HL-60 (cell line): ENCODE measurements around the gene THY1.

Source experiments
- POLR2AphosphoS5 ChIP-seq: IDR thresholded peaks from 2 replicates; pipeline ENCODE4 v1.6.1; 2012; ENCODE audit warnings: low read depth
- TF ChIP-seq, protein P1 (sequence below): IDR thresholded peaks from one replicate; pipeline ENCODE4 v1.5.1; 2011; ENCODE audit warnings: low read length, control low read depth, inconsistent platforms; ENCODE audit not compliant: insufficient read depth
- TF ChIP-seq, protein P2 (sequence below): IDR thresholded peaks from 2 replicates; pipeline ENCODE4 v1.6.1; 2012; ENCODE audit warnings: low read depth; ENCODE audit not compliant: insufficient replicate concordance

DNA sequence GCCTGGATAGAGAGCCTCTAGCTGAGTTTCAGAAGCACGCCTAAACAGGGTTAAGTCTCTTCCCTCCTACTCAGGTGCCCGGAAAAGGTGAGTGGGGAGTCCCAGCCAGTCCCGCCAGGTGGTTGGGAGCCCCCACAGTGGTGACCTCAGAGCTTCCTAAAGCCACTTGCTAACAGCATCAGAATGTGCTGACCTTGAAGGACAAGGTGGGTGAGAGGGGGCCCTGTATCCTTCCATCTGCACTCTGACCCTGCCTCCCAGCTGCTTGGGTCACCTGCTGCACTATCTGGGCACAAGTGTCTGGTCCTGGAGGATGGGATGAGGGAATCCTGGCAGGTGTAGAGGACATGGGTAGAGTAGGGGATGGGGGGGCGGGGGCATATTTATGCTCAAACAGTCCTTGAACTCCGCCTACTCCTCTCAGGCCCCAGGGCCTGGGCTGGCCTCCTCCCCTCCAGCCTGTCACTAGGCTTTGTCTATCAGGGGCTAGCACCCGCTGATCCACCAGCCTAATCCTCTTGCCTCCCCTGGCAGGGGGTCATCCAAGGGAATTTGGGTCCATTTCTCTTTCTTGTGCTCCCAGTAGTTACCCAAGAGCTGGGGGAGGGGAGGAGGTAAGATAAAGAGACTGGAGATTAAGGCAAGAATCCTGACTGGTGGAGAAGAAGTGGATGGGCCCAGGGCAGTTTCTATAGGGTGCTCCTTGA is 44.9 kb downstream of the THY1 start:
- TF ChIP-seq, protein P1, sequence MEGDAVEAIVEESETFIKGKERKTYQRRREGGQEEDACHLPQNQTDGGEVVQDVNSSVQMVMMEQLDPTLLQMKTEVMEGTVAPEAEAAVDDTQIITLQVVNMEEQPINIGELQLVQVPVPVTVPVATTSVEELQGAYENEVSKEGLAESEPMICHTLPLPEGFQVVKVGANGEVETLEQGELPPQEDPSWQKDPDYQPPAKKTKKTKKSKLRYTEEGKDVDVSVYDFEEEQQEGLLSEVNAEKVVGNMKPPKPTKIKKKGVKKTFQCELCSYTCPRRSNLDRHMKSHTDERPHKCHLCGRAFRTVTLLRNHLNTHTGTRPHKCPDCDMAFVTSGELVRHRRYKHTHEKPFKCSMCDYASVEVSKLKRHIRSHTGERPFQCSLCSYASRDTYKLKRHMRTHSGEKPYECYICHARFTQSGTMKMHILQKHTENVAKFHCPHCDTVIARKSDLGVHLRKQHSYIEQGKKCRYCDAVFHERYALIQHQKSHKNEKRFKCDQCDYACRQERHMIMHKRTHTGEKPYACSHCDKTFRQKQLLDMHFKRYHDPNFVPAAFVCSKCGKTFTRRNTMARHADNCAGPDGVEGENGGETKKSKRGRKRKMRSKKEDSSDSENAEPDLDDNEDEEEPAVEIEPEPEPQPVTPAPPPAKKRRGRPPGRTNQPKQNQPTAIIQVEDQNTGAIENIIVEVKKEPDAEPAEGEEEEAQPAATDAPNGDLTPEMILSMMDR: no peak
- no peak for TF ChIP-seq POLR2AphosphoS5
- TF ChIP-seq, protein P2, sequence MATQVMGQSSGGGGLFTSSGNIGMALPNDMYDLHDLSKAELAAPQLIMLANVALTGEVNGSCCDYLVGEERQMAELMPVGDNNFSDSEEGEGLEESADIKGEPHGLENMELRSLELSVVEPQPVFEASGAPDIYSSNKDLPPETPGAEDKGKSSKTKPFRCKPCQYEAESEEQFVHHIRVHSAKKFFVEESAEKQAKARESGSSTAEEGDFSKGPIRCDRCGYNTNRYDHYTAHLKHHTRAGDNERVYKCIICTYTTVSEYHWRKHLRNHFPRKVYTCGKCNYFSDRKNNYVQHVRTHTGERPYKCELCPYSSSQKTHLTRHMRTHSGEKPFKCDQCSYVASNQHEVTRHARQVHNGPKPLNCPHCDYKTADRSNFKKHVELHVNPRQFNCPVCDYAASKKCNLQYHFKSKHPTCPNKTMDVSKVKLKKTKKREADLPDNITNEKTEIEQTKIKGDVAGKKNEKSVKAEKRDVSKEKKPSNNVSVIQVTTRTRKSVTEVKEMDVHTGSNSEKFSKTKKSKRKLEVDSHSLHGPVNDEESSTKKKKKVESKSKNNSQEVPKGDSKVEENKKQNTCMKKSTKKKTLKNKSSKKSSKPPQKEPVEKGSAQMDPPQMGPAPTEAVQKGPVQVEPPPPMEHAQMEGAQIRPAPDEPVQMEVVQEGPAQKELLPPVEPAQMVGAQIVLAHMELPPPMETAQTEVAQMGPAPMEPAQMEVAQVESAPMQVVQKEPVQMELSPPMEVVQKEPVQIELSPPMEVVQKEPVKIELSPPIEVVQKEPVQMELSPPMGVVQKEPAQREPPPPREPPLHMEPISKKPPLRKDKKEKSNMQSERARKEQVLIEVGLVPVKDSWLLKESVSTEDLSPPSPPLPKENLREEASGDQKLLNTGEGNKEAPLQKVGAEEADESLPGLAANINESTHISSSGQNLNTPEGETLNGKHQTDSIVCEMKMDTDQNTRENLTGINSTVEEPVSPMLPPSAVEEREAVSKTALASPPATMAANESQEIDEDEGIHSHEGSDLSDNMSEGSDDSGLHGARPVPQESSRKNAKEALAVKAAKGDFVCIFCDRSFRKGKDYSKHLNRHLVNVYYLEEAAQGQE: no peak
